SK-N-MC (cell line): ENCODE results near the gene SCG3.

Experiments used
- DNase-seq: peaks from one replicate; pipeline ENCODE4 v3.0.0-alpha.2; 2011; ENCODE audit warnings: low read depth, low spot score
- H3K27ac ChIP-seq: fragments of 200-600 bp; sonication (generic); 2 replicates; pipeline ENCODE4 v1.5.1; 2016; ENCODE audit warnings: mixed run types
- H3K36me3 ChIP-seq: fragments of 200-600 bp; sonication (generic); 2 replicates; pipeline ENCODE4 v1.6.1; 2017; ENCODE audit warnings: antibody characterized with exemption, low read length, mixed read lengths; ENCODE audit not compliant: insufficient read depth
- H3K4me3 ChIP-seq: fragments of 200-600 bp; sonication (generic); 2 replicates; pipeline ENCODE4 v1.5.1; 2016
- H3K9ac ChIP-seq: fragments of 200-600 bp; sonication (generic); 2 replicates; pipeline ENCODE4 v1.8.0; 2017; ENCODE audit warnings: mixed run types, mixed read lengths; ENCODE audit not compliant: insufficient read length
- H3K9me3 ChIP-seq: fragments of 200-600 bp; sonication (generic); 2 replicates; pipeline ENCODE4 v1.6.1; 2017; ENCODE audit warnings: low read depth, mild to moderate bottlenecking, antibody characterized with exemption, low read length, moderate library complexity, mixed read lengths
- EZH2 ChIP-seq: fragments of 200-600 bp; sonication (generic); IDR thresholded peaks from one replicate; pipeline ENCODE4 v1.6.1; 2017; ENCODE audit warnings: antibody characterized with exemption
- FOXP2 ChIP-seq: optimal IDR thresholded peaks from 2 replicates; pipeline ENCODE3; 2011; ENCODE audit warnings: mild to moderate bottlenecking, moderate library complexity; ENCODE audit not compliant: insufficient read depth; ENCODE audit errors: extremely low read length, control extremely low read depth
- POLR2AphosphoS5 ChIP-seq: IDR thresholded peaks from 2 replicates; pipeline ENCODE4 v1.6.1; 2012; ENCODE audit warnings: mild to moderate bottlenecking, low read depth, low read length, borderline replicate concordance

Gene SCG3

DNA sequence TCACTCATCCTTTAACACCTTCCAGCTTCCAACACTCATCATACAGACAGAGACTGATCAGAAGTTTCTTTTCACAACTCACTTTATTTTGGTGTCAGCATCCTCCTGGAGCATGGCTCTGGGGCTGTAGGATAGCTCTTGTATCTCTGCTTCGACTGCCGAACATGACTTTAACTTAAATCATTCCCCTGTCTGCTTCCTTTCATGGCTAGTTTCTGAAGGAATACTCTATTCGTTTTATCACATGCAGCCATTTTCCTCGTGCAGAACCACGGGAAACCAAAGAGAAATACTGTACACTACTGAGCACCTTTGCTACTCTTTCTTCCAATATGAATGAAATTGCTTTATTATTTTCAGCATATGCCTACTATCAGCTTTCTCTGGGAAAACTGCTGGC lies 68.0 kb downstream of the SCG3 start:
- Histone ChIP-seq H3K9me3 (no peaks in the 10 kb centered on the region), H3K9ac (no peak overlapping the region), H3K4me3 (no peak overlapping the region), H3K27ac (no peak overlapping the region), H3K36me3 (no peaks in the 10 kb centered on the region)
- DNase-seq = no peak
- TF ChIP-seq FOXP2 = no peak
- no peak for TF ChIP-seq EZH2
- no peak for TF ChIP-seq POLR2AphosphoS5

DNA sequence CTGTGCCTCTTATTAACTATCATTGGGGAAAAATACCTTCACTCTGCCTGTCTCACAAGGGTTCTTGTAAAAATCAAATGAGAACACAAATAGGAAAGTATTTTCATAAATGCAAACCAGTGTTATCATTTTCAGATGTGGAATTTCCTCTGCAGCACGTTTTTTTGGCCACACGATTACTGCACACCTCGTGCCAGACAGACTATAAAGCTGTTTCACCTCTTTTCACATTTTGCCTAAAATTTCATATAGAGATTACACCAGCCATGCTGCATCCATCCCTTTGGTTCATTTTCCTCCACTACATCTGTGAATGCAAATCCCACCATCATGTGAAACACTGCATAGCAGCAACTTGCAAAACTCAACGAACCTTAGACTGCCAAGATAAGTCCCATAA lies 68.9 kb downstream of the SCG3 start:
- Histone ChIP-seq H3K9me3 (no peaks in the 10 kb centered on the region), H3K9ac (no peak overlapping the region), H3K27ac (no peak overlapping the region), H3K4me3 (no peak overlapping the region), H3K36me3 (no peaks in the 10 kb centered on the region)
- no peak for DNase-seq
- TF ChIP-seq EZH2 = no peak

DNA sequence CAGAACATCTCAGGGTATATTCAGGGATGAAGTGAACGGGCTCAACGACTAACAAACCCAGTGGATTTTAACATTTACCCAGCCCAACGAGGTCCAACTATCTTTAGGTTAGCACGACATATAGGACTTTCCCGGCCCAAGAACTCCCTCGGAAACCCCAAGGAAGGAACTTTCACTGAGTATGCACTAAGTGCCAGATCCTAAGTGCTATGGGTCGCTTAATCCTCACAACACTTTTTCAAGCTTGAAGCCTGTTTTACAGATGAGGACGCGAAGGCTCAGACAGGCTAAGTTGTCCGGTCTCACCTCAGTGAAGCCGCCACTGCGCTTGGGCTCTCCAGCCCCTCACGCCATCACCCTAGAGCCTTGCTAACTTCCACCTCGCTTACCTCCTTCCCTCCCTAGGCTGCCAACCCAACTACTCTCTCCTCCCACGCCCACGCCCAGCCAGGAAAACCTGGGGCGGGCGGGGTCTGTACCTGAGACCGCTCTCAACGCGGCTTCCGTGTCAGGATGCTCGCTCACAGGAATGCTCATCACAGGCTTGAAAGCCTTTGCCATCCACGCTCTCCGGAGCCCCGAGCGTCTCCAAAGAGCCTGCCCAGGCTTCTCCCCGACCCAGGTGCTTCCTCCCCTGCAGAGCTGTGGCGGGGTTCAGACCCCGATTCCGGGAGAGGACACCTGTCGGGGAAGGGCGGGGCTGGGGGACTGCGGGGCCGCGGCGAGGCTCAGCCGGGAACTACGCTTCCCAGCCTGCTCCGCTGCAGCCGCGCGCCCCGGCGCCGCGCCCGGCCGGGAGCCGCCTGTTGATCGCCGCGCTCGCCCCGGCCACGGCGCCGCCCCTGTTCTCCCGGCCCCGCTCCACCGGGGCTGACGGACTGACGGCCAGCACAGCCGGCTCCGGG lies 69.7 kb downstream of the SCG3 start, which contains the start of gene TMOD2:
TSS of gene TMOD2 (plus strand) at position 806 of the 905 bp plus-strand sequence. CDS start 14,845 bp downstream, outside the sequence.
- Histone ChIP-seq H3K9ac (no peak within 1 kb of the TSS), H3K36me3 (no peaks in the 10 kb centered on the region), H3K27ac (no peak within 1 kb of the TSS), H3K4me3 (peak within 1 kb of the TSS; percentile 71), H3K9me3 (no peaks in the 10 kb centered on the region)
- TF ChIP-seq EZH2 = peak; percentile 94
- TF ChIP-seq FOXP2 = no peak
- no peak for DNase-seq

DNA sequence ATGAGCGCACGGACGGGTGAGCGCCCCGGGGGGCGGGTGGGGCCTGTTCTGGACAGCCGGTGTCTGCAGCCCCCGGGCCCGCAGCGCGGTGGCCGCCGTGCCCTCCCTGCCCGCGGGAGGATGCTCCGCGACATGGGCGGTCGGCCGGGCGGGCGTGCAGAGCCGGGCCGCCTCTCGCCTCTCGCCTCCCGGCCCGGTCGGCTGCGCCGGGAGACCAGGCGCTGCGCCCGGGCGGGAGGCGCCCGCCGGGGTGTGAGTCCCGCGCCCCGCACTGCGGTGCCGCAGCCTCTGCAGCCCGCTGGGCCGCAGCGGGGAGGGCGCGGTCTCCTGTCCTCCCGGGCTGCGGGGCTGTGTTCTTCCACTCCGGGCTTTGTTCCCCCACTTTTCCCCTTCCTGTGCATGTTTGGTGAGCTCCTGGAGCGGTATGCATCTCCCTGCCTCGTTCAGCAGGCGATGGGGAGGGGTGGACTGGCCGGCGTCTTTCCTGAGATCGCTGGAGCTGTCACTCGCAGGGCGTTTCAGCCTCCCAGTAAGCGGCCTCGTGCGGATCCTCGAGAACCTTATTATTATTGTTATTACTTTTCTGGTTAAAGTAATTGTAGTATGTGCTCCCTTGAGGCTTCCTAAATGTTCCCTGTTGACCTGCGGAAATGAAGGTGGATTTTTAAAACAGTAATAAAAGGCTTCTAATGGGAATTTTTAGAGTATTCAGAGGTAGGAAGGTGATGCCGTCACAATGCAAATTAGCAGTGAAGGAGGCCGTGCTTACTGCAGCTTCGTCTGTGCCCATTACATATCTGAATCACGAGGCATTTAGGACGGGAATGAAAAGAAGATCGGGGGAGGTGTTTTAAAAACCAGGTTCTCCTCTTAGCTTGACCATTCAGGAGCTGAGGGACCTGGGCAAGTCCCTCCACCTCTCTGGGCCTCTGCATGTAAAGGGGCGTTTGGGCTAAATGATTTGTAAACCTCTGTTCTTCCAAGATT lies 70.7 kb downstream of the SCG3 start:
- H3K9me3 ChIP-seq = no peaks in the 10 kb centered on the region
- H3K4me3 ChIP-seq = peak overlapping the region; percentile 71
- DNase-seq = no peak
- TF ChIP-seq POLR2AphosphoS5 = no peak
- no peak for TF ChIP-seq FOXP2
- no peak for TF ChIP-seq EZH2
- H3K27ac ChIP-seq = no peak overlapping the region
- H3K9ac ChIP-seq = no peak overlapping the region
- no peaks in the 10 kb centered on the region for H3K36me3 ChIP-seq

DNA sequence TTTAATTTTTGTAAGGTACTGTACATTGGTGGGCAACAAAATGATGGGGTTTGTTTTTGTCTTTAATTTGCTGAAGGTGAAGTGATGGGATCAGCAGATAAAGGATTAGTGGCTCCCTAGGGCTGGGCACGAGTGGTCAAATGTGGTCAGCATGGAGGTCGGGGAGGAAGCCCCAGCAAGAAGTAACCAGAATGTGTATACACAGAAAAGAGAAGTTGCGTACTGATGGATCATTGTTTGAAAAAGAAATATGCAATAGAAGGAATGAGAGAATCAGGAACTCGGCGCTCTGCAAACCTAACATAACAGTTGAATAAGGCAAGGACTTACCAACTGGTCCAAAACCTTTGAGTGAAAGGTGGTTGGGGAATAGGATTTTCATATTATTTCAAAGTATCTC lies 71.6 kb downstream of the SCG3 start:
- DNase-seq = no peak
- Histone ChIP-seq H3K36me3 (no peaks in the 10 kb centered on the region), H3K9me3 (no peaks in the 10 kb centered on the region), H3K27ac (no peak overlapping the region), H3K9ac (no peak overlapping the region), H3K4me3 (no peak overlapping the region)
- TF ChIP-seq POLR2AphosphoS5 = no peak
- TF ChIP-seq FOXP2 = no peak
- no peak for TF ChIP-seq EZH2

DNA sequence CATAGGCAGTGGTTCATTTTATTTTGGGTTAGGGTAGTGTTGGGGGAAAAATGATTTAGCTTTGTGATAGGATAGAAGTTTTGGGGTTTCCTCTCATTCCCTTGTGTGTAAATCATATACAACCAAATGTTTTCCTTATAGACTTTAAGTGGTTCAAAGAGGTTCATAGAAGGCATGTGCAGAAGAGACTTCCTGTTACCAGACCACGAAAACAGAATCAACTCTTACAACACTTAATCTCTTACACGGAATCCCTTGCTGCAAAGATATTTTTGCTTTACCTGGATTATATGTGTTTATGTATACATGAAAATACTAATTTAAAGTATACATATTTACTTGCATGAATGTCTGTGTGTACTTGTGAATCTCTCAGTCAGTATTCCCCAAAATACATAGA lies 73.0 kb downstream of the SCG3 start:
- no peak for TF ChIP-seq FOXP2
- TF ChIP-seq EZH2 = no peak
- TF ChIP-seq POLR2AphosphoS5 = no peak
- Histone ChIP-seq H3K36me3 (no peaks in the 10 kb centered on the region), H3K4me3 (no peak overlapping the region), H3K9me3 (no peaks in the 10 kb centered on the region), H3K27ac (no peak overlapping the region), H3K9ac (no peak overlapping the region)
- DNase-seq = no peak

DNA sequence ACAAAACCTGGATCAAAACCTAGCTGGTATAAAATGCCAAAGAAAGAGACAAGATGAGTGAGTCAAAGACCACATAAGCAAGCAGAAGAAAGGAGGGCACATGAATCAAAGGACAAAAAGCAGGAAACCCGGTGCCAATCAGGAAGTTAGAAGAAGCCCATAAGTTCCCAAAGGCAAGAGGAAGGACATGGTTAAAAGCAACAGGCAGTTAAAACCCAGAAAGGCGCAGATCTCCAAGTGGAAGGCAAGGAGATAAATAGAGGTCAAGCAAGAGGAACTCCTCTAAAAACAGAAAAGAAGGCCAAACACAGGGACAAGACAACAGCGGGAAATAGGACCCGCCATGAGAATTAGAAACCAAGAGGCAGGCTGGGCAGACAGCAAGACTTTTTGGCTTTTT lies 74.5 kb downstream of the SCG3 start:
- H3K9ac ChIP-seq = no peak overlapping the region
- TF ChIP-seq EZH2 (no peak), FOXP2 (no peak), POLR2AphosphoS5 (no peak)
- DNase-seq = no peak
- no peak overlapping the region for H3K27ac ChIP-seq
- no peaks in the 10 kb centered on the region for H3K9me3 ChIP-seq
- no peak overlapping the region for H3K4me3 ChIP-seq
- no peaks in the 10 kb centered on the region for H3K36me3 ChIP-seq

DNA sequence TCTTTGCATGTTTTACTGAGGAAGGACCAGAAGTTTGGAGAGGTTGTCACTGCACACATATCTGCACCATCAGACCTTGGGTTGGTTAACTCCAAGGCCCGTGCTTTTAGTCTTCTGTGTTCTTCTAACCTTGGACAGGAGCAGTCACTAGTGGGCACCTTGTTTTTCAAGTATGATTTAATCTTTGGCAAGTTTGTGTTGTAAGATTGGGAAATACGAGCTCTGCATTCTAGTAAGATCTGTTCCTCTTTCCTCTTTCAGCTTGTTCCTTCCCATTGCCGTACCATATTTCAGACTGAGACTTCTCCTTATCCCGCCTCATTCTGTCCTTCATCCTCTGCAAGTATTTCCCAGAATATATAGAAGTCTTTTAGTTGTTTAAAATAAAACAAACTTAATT lies 75.2 kb downstream of the SCG3 start:
- no peaks in the 10 kb centered on the region for H3K9me3 ChIP-seq

More for the DNA sequence above, 75.2 kb downstream of the SCG3 start:
- Histone ChIP-seq H3K4me3 (no peak overlapping the region), H3K27ac (no peak overlapping the region), H3K36me3 (no peaks in the 10 kb centered on the region), H3K9ac (no peak overlapping the region)
- TF ChIP-seq POLR2AphosphoS5 = no peak
- TF ChIP-seq EZH2 = no peak
- TF ChIP-seq FOXP2 = no peak
- DNase-seq = no peak
